K562 (cell line): Measurements from ENCODE around the gene MPV17L2. TPM values are rescaled to one million over a fixed set of nuclear protein-coding genes. Genes with fewer than 3 reads are reported as not detected.

Source experiments
- BCOR ChIP-seq: fragments of 450-650 bp; IDR thresholded peaks from 2 replicates; pipeline ENCODE4 v1.6.1; 2016
- CCNT2 ChIP-seq: IDR thresholded peaks from 2 replicates; pipeline ENCODE4 v1.6.1; 2011; ENCODE audit warnings: borderline replicate concordance, low read depth, mild to moderate bottlenecking, moderate library complexity, mixed read lengths, low read length; ENCODE audit not compliant: insufficient read length; ENCODE audit errors: extremely low read depth
- FOXJ2 ChIP-seq: fragments of 200-800 bp; sonication (Bioruptor generic); IDR thresholded peaks from 2 replicates; pipeline ENCODE4 v1.6.1; 2016; ENCODE audit warnings: missing genetic modification characterization, missing compliant biosample characterization
- HDAC6 ChIP-seq: IDR thresholded peaks from 2 replicates; pipeline ENCODE4 v1.6.1; 2012; ENCODE audit warnings: low read depth, mild to moderate bottlenecking, control low read depth, inconsistent platforms, low read length, moderate library complexity
- JUN ChIP-seq, 2 experiments: sonication (generic) in 1 of 2; formaldehyde crosslinking in 1 of 2; IDR thresholded peaks; 2 replicates each; pipeline versions ENCODE4 v1.6.1 to v1.8.0; 2012 to 2022; ENCODE audit warnings: borderline replicate concordance in 2 of 2, mild to moderate bottlenecking in 2 of 2, improper control_type of control experiment in 1 of 2, low read depth in 1 of 2, low read length in 1 of 2, missing genetic modification reagents in 1 of 2
- MEF2D ChIP-seq: conservative IDR thresholded peaks from 2 replicates; pipeline ENCODE4 v1.6.1; 2016; ENCODE audit warnings: low read depth, missing genetic modification characterization, missing compliant biosample characterization
- MLLT1 ChIP-seq, 2 experiments: fragments of 450-650 bp; IDR thresholded peaks; 2 replicates each; pipeline ENCODE4 v1.6.1; 2016
- MTA2 ChIP-seq: fragments of 450-650 bp; IDR thresholded peaks from 2 replicates; pipeline ENCODE4 v1.6.1; 2016; ENCODE audit warnings: low read depth
- RAD51 ChIP-seq: fragments of 450-650 bp; IDR thresholded peaks from 2 replicates; pipeline ENCODE4 v1.7.1; 2016; ENCODE audit warnings: low read depth, mild to moderate bottlenecking, borderline replicate concordance
- RBM25 ChIP-seq: fragments of 200-400 bp; formaldehyde crosslinking; IDR thresholded peaks from 2 replicates; pipeline ENCODE4 v1.6.1; 2018; ENCODE audit warnings: low read length, low read depth, moderate library complexity; ENCODE audit not compliant: severe bottlenecking
- RCOR1 ChIP-seq, 2 experiments: IDR thresholded peaks; 2 replicates each; pipeline ENCODE4 v1.6.1; 2012; ENCODE audit warnings: low read depth in 2 of 2, low read length in 2 of 2, borderline replicate concordance in 1 of 2, improper control_type of control experiment in 1 of 2
- RNF2 ChIP-seq: sonication (generic); IDR thresholded peaks from 2 replicates; pipeline ENCODE4 v1.6.1; 2016
- TFAM ChIP-seq: fragments of 250-450 bp; sonication (Bioruptor Pico); conservative IDR thresholded peaks from 2 replicates; pipeline ENCODE4 v1.5.0; 2021; ENCODE audit warnings: mild to moderate bottlenecking, moderate library complexity
- ZNF174 ChIP-seq: fragments of 250-450 bp; sonication (Bioruptor Pico); IDR thresholded peaks from 2 replicates; pipeline ENCODE4 v1.4.0; 2020; ENCODE audit warnings: mild to moderate bottlenecking
- ZNF253 ChIP-seq: fragments of 250-450 bp; sonication (Bioruptor Pico); conservative IDR thresholded peaks from 2 replicates; pipeline ENCODE4 v1.6.1; 2021; ENCODE audit warnings: mild to moderate bottlenecking
- ZNF57 ChIP-seq: fragments of 450-650 bp; formaldehyde crosslinking; IDR thresholded peaks from 2 replicates; pipeline ENCODE4 v1.4.0; 2020; ENCODE audit warnings: mild to moderate bottlenecking, moderate library complexity
- ZNF589 ChIP-seq: fragments of 200-800 bp; sonication (Bioruptor generic); IDR thresholded peaks from 2 replicates; pipeline ENCODE4 v1.6.1; 2016; ENCODE audit warnings: low read depth, missing genetic modification characterization, missing compliant biosample characterization
- ZNF695 ChIP-seq: fragments of 450-650 bp; formaldehyde crosslinking; IDR thresholded peaks from 2 replicates; pipeline ENCODE4 v1.4.0; 2020; ENCODE audit warnings: mild to moderate bottlenecking, moderate library complexity
- ZSCAN32 ChIP-seq: fragments of 450-650 bp; formaldehyde crosslinking; IDR thresholded peaks from 2 replicates; pipeline ENCODE4 v1.4.0; 2020; ENCODE audit warnings: mild to moderate bottlenecking, moderate library complexity
- polyA plus RNA-seq, 8 experiments: library from polyadenylated mRNA; depleted of rRNA in 4 of 8; stranded (reverse) in 5 of 8; unstranded in 3 of 8; fragments of >200 nt; fragmentation: Nextera tagmentation in 2 of 8; fragmentation: Illumina TruSeq in 1 of 8; extraction: Ambion mirVana in 2 of 8; extraction: Trizol in 1 of 8; gene quantifications; 2 replicates each; pipeline versions ENCODE4 v1.2.1 to v1.2.3, GENCODE V29; 2011 to 2014; ENCODE audit warnings: inconsistent platforms in 1 of 8, missing spikeins in 1 of 8
- total RNA-seq, 7 experiments: library from RNA; depleted of rRNA in 6 of 7; stranded (reverse); fragments of >200 nt in 6 of 7; fragmentation: Illumina TruSeq in 2 of 7; extraction: Trizol in 2 of 7; gene quantifications; 2 replicates each; pipeline versions ENCODE4 v1.2.1 to v1.2.3, GENCODE V29; 2011 to 2021; ENCODE audit warnings: low replicate concordance in 1 of 7

MPV17L2 gene
- total and polyA plus RNA-seq, 9 of the 15 experiments (the other 6 are each of a cell fraction or from before 2014, with no cell fraction given): 10.6 to 60.2 (median 28.5) TPM

GRCh38 chr19:18227781-18228271, 34.8 kb downstream of the MPV17L2 start (continued):
- TF ChIP-seq JUN (IDR thresholded peaks at IDR 0.05; ENCODE audit: borderline replicate concordance, low read depth, low read length) (no peak), JUN (CRISPR knock-in tag; IDR thresholded peaks at IDR 0.05; ENCODE audit: borderline replicate concordance) (no peak), MTA2 (no peak), CCNT2 (no peak), RAD51 (no peak), TFAM (CRISPR knock-in tag) (no peak), RCOR1 (IDR thresholded peaks at IDR 0.05; ENCODE audit: borderline replicate concordance in 1 of 2, low read depth in 2 of 2, low read length in 2 of 2) (0 out of 4 replicates have a peak, but pooled peaks of 1 of the 2 experiments have one; percentile 30), RNF2 (no peak), ZSCAN32 (CRISPR knock-in tag) (no peak), ZNF695 (CRISPR knock-in tag) (no peak), ZNF253 (CRISPR knock-in tag) (no peak), ZNF589 (CRISPR knock-in tag) (no peak), BCOR (0 out of 2 replicates have a peak, but pooled peaks have one; percentile 15), MEF2D (tag) (no peak), RBM25 (peak; percentile 71), FOXJ2 (tag) (no peak), ZNF57 (CRISPR knock-in tag) (no peak), ZNF174 (CRISPR knock-in tag) (no peak), HDAC6 (no peak), MLLT1 (IDR thresholded peaks at IDR 0.05) (no peak)
